Measurements from ENCODE around the gene RNF32. TPM values are rescaled to one million over a fixed set of nuclear protein-coding genes. Genes with fewer than 3 reads are reported as not detected.
A peak's percentile ranks its signal among the peaks of the same experiment; 100 is the strongest.

The RNF32 gene
- total RNA-seq, 1 experiment from 2014 or later = 13.5 TPM

- in situ Hi-C loops (cut with HindIII; ENCODE audit: low pct_unique_long_range_greater_than_20kb, low sequenced_read_pairs) = no loop called here
- DNase-seq (ENCODE audit: low read depth) = no peak
These were observed 21.1 kb downstream of the RNF32 start for GRCh38 chr7:156661637-156662036.

GRCh38 chr7:156662277-156662676 is 21.7 kb downstream of the RNF32 start:
- DNase-seq (ENCODE audit: low read depth) = no peak
- in situ Hi-C loops (cut with HindIII; ENCODE audit: low pct_unique_long_range_greater_than_20kb, low sequenced_read_pairs) = no loop called here

GRCh38 chr7:156665101-156665500 is 24.5 kb downstream of the RNF32 start:
- no peak for DNase-seq (ENCODE audit: low read depth)
- in situ Hi-C loops (cut with HindIII; ENCODE audit: low pct_unique_long_range_greater_than_20kb, low sequenced_read_pairs) = no loop called here

GRCh38 chr7:156666368-156667109 is 26.0 kb downstream of the RNF32 start:
- no peak for DNase-seq (ENCODE audit: low read depth)
- in situ Hi-C loops (cut with HindIII; ENCODE audit: low pct_unique_long_range_greater_than_20kb, low sequenced_read_pairs) = no loop called here

DNA sequence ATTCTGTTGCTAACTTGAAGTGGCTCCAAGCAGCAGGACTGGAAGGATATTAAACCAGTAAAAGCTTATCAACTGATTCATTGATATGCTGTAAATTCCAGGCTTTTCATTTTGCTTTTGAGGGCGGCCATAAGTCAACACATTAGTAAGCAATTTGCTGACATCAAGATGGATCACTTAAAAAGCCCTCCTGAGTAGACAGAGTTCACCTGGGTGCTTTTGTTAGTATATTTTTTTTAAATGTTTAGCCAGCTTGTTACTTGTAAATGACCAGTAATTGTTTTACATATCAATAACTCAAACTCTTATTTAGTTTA is 26.5 kb downstream of the RNF32 start:
- in situ Hi-C loops (cut with HindIII; ENCODE audit: low pct_unique_long_range_greater_than_20kb, low sequenced_read_pairs) = no loop called here

DNA sequence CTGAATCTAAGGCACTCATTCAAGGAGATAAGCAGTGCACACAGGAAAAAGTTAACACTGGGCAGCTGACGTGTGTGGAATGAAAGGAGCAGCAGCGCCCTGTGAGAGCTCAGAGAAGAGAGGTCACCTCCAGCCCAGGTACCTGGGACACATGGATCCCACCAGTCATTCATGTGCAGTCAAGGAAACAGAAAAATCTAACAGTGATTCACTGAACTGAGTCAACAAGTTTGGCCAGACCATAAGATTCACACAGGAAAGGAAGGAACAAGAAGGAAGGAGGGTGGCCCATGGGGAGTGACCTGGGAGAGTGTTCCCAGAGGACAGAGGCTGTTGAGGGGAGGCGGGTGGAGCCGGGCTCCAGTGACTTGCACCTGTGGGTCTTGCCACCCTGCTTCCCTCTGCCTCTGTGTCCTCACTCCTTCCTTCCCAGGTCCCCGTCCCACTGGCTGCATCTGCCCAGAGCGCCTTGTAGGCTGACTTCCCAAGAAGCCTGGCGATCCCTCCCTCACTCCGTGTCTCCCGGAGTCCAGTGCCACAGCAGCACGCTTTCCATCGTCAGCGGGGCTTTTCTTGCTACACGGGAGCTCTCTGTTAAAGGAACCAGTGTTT is 27.7 kb downstream of the RNF32 start:
- in situ Hi-C loops (cut with HindIII; ENCODE audit: low pct_unique_long_range_greater_than_20kb, low sequenced_read_pairs) = no loop called here
- DNase-seq (ENCODE audit: low read depth) = peak; percentile 35

More for the DNA sequence above, 26.5 kb downstream of the RNF32 start:
- no peak for DNase-seq (ENCODE audit: low read depth)

DNA sequence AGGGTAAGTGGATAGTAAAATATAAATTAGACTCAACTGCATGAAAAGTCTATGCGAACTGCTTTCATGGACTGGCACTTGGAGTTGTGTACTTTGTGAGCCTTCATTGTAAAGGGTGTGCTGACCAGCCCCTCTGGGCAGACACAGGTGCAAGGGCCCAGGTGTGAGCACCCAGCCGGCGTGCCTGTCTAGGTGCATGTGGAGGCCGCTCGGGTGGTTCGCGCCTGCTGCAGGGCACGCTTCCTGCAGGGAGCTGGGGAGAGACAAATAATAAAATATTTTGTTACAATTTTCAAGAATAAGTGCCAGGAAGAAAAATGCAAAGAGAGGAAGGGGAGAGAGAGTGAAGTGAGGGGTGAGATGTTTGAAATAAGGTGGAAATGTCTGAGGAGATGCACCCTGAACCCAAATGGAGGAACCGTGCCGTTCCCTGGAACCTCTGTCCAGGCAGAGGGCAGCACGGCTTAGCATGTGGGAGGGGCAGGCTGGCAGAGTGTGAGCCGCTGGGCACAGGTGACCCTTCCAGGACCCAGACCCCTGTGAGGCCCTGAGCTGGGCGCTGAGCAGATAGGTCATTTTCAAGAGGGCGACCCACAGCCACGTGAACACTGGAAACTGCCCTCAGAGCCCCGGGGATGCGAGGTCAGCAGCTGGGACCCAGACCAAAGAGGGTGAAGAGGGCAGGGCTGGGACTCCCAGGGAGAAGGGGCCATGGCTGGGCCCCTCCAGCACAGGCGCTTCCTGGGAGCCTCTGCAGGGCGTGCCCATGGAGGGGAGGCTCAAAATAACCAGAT is 28.7 kb downstream of the RNF32 start:
- in situ Hi-C loops (cut with HindIII; ENCODE audit: low pct_unique_long_range_greater_than_20kb, low sequenced_read_pairs) = no loop called here
- DNase-seq (ENCODE audit: low read depth) = no peak

DNA sequence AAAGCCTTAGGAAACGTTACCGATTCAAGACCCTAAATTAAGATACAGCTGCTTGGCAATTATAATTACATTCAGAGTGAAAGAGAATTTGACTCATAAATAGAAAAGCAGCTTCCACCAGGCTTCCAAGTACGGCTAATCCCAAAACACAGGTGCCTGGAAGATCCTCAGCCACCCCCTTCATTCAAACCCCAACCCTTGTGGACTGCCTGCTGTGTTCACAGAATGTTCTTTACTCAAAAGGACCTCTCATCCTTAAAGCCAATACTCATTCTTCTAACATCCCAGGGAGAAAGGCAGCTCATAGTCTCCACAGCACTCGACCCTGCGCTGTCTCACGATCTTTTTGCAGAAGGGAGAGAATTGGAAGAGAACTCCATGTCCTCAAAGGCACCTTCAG is 32.9 kb downstream of the RNF32 start:
- DNase-seq (ENCODE audit: low read depth) = no peak
- in situ Hi-C loops (cut with HindIII; ENCODE audit: low pct_unique_long_range_greater_than_20kb, low sequenced_read_pairs) = no loop called here

DNA sequence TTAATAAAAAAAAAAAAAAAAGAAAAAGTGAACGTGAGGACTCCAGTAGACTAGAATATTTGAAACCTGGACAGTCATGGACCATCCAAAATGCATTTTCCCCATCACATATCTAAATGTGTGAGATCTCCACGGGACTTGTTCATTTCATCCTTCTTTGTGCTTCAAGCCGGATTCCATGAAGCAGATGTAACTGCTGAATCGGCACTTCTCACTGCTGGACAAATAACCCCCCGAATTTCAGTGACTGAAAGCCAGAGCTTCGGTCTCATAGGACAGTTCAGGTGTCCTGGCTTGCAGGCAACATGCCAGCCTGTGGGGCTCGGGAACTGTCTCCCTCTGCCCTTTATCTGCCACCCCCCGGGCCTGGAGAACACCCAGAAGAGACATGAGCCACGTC is 33.3 kb downstream of the RNF32 start:
- DNase-seq (ENCODE audit: low read depth) = no peak
- in situ Hi-C loops (cut with HindIII; ENCODE audit: low pct_unique_long_range_greater_than_20kb, low sequenced_read_pairs) = no loop called here

- no peak for DNase-seq (ENCODE audit: low read depth)
- in situ Hi-C loops (cut with HindIII; ENCODE audit: low pct_unique_long_range_greater_than_20kb, low sequenced_read_pairs) = no loop called here
These were observed 35.1 kb downstream of the RNF32 start for GRCh38 chr7:156675721-156676120.

- in situ Hi-C loops (cut with HindIII; ENCODE audit: low pct_unique_long_range_greater_than_20kb, low sequenced_read_pairs) = no loop called here
- DNase-seq (ENCODE audit: low read depth) = no peak
These were observed 35.7 kb downstream of the RNF32 start for GRCh38 chr7:156676263-156676662.

- in situ Hi-C loops (cut with HindIII; ENCODE audit: low pct_unique_long_range_greater_than_20kb, low sequenced_read_pairs) = no loop called here
- DNase-seq (ENCODE audit: low read depth) = no peak
These were observed 36.9 kb downstream of the RNF32 start for GRCh38 chr7:156677374-156678054.

DNA sequence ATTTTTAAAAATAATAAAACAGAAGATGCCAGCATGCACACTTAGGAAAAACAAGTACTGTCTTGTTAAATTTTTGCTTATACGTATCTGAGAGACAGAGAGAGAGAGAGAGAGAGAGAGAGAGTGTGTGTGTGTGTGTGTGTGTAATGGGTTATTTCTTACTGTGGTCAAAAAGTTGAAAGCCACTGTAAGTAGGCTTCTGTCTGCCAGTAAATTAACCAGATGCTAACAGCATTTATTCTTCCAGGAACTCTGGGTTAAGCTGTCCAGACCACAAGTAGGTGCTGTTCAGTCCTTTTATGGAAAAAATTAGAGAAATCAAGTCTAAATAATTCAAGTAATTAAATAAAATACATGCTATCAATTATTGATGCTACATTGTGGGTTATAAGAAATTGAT is 39.7 kb downstream of the RNF32 start:
- no peak for DNase-seq (ENCODE audit: low read depth)
- in situ Hi-C loops (cut with HindIII; ENCODE audit: low pct_unique_long_range_greater_than_20kb, low sequenced_read_pairs) = no loop called here

DNA sequence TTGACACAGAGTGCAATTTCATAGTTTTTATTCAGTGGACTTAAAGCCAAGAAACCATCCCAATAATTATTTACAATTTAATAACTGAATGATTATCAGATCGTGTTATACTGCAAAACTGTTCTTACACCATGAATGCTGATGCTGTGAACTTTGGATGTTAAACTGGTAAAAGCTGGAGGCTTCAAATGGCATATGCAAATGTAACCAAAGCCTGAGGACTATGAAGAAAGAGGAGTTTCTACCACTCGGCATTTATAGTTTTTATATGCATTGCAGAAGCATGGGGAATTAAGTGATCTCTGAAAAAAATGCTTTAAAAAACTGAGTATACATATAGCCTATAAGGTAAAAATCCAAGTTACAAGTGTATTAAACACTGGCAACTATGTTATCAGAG is 42.4 kb downstream of the RNF32 start:
- no peak for DNase-seq (ENCODE audit: low read depth)
- in situ Hi-C loops (cut with HindIII; ENCODE audit: low pct_unique_long_range_greater_than_20kb, low sequenced_read_pairs) = no loop called here

- in situ Hi-C loops (cut with HindIII; ENCODE audit: low pct_unique_long_range_greater_than_20kb, low sequenced_read_pairs) = no loop called here
- no peak for DNase-seq (ENCODE audit: low read depth)
These were observed 43.7 kb downstream of the RNF32 start for GRCh38 chr7:156684251-156684650.

- DNase-seq (ENCODE audit: low read depth) = no peak
- in situ Hi-C loops (cut with HindIII; ENCODE audit: low pct_unique_long_range_greater_than_20kb, low sequenced_read_pairs) = no loop called here
These were observed 44.1 kb downstream of the RNF32 start for GRCh38 chr7:156684661-156685060.

- in situ Hi-C loops (cut with HindIII; ENCODE audit: low pct_unique_long_range_greater_than_20kb, low sequenced_read_pairs) = no loop called here
- DNase-seq (ENCODE audit: low read depth) = no peak
These were observed 51.2 kb downstream of the RNF32 start for GRCh38 chr7:156691764-156692163.

DNA sequence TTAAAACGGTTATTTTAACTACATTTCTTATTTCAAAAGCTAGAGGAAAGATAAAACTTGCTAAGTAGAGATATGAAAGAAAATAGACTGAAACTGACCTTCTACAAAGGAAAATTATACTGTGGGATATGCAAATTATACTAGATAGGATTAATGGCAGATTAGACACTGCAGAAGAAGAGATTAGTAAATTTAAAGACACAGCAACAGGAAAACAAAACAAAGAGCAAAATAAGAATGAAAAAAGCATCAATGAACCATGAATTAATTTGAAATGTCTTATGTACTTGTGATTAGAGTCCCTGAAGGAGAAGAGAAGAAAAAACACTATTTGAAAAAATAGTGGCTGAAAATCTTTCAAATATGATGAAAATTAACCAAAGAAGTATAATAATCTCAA is 52.3 kb downstream of the RNF32 start:
- no peak for DNase-seq (ENCODE audit: low read depth)
- in situ Hi-C loops (cut with HindIII; ENCODE audit: low pct_unique_long_range_greater_than_20kb, low sequenced_read_pairs) = no loop called here

GRCh38 chr7:156693627-156694026 is 53.1 kb downstream of the RNF32 start:
- in situ Hi-C loops (cut with HindIII; ENCODE audit: low pct_unique_long_range_greater_than_20kb, low sequenced_read_pairs) = no loop called here
- no peak for DNase-seq (ENCODE audit: low read depth)

All from Caki2 (cell line).